HepG2 (cell line): ENCODE results near the gene NDUFS1. TPM values are rescaled to one million over a fixed set of nuclear protein-coding genes. Genes with fewer than 3 reads are reported as not detected.

ENCODE experiments used
- AGO2 ChIP-seq: fragments of 200-400 bp; formaldehyde crosslinking; optimal IDR thresholded peaks from 2 replicates; pipeline ENCODE3; 2017; ENCODE audit warnings: mild to moderate bottlenecking, low read depth, low read length, moderate library complexity
- ARID3A ChIP-seq: IDR thresholded peaks from 2 replicates; pipeline ENCODE4 v1.6.1; 2012; ENCODE audit warnings: low read depth, low read length, improper control_type of control experiment
- CEBPB ChIP-seq: IDR thresholded peaks from 2 replicates; pipeline ENCODE4 v1.6.1; 2011; ENCODE audit warnings: low read depth, low read length, improper control_type of control experiment, borderline replicate concordance
- ETV5 ChIP-seq: IDR thresholded peaks from 2 replicates; pipeline ENCODE4 v1.6.1; 2018; ENCODE audit warnings: missing biosample characterization, missing genetic modification reagents, inconsistent platforms, borderline replicate concordance
- FOXK1 ChIP-seq: sonication (generic); formaldehyde crosslinking; IDR thresholded peaks from 2 replicates; pipeline ENCODE4 v1.4.0; 2020; ENCODE audit warnings: low read depth, missing genetic modification reagents, borderline replicate concordance
- GTF3A ChIP-seq: sonication (generic); formaldehyde crosslinking; conservative IDR thresholded peaks from 2 replicates; pipeline ENCODE4 v1.4.0; 2020; ENCODE audit warnings: mild to moderate bottlenecking, missing genetic modification reagents
- HIVEP1 ChIP-seq: sonication (generic); formaldehyde crosslinking; IDR thresholded peaks from 2 replicates; pipeline ENCODE4 v1.4.0; 2020; ENCODE audit warnings: mild to moderate bottlenecking, missing genetic modification reagents
- HNF1A ChIP-seq, 2 experiments: sonication (generic) in 1 of 2; formaldehyde crosslinking in 1 of 2; IDR thresholded peaks; 2 replicates each; pipeline versions ENCODE4 v1.4.0 to v1.6.1; 2016 to 2020; ENCODE audit warnings: borderline replicate concordance in 1 of 2, low read depth in 1 of 2, mild to moderate bottlenecking in 1 of 2, missing genetic modification reagents in 1 of 2
- IKZF4 ChIP-seq: sonication (generic); formaldehyde crosslinking; IDR thresholded peaks from 2 replicates; pipeline ENCODE4 v1.5.1; 2020; ENCODE audit warnings: borderline replicate concordance, mild to moderate bottlenecking, low read depth, missing genetic modification reagents; ENCODE audit errors: not compliant biosample characterization
- MTA1 ChIP-seq: sonication (generic); formaldehyde crosslinking; IDR thresholded peaks from 2 replicates; pipeline ENCODE4 v1.4.0; 2020; ENCODE audit warnings: missing genetic modification reagents, mild to moderate bottlenecking, borderline replicate concordance
- NCOA1 ChIP-seq: sonication (generic); formaldehyde crosslinking; IDR thresholded peaks from 2 replicates; pipeline ENCODE4 v1.9.0; 2021; ENCODE audit warnings: missing genetic modification reagents
- NFKB2 ChIP-seq: sonication (generic); formaldehyde crosslinking; IDR thresholded peaks from 2 replicates; pipeline ENCODE4 v1.4.0; 2020; ENCODE audit warnings: missing genetic modification reagents, borderline replicate concordance
- NR1H2 ChIP-seq: sonication (generic); formaldehyde crosslinking; IDR thresholded peaks from 2 replicates; pipeline ENCODE4 v1.8.1; 2022; ENCODE audit warnings: low read depth, missing genetic modification reagents, borderline replicate concordance
- ZNF256 ChIP-seq: sonication (generic); formaldehyde crosslinking; conservative IDR thresholded peaks from 2 replicates; pipeline ENCODE4 v1.4.0; 2020; ENCODE audit warnings: missing genetic modification reagents
- ZNF33A ChIP-seq: sonication (generic); formaldehyde crosslinking; IDR thresholded peaks from 2 replicates; pipeline ENCODE4 v1.5.1; 2020; ENCODE audit warnings: missing genetic modification reagents, mild to moderate bottlenecking, moderate library complexity, borderline replicate concordance
- ZNF530 ChIP-seq: sonication (generic); formaldehyde crosslinking; IDR thresholded peaks from 2 replicates; pipeline ENCODE4 v1.5.0; 2020; ENCODE audit warnings: low read depth, mild to moderate bottlenecking, missing genetic modification reagents
- ZNF556 ChIP-seq: sonication (generic); formaldehyde crosslinking; IDR thresholded peaks from 2 replicates; pipeline ENCODE4 v1.4.0; 2020; ENCODE audit warnings: mild to moderate bottlenecking, missing genetic modification reagents, borderline replicate concordance
- ZNF678 ChIP-seq: sonication (generic); formaldehyde crosslinking; IDR thresholded peaks from 2 replicates; pipeline ENCODE4 v1.4.0; 2020; ENCODE audit warnings: mild to moderate bottlenecking, missing genetic modification reagents
- ZNF737 ChIP-seq: sonication (generic); formaldehyde crosslinking; IDR thresholded peaks from 2 replicates; pipeline ENCODE4 v1.5.0; 2020; ENCODE audit warnings: missing genetic modification reagents, mild to moderate bottlenecking, borderline replicate concordance
- ZNF775 ChIP-seq: sonication (generic); formaldehyde crosslinking; IDR thresholded peaks from 2 replicates; pipeline ENCODE4 v1.4.0; 2020; ENCODE audit warnings: missing genetic modification reagents, mild to moderate bottlenecking, moderate library complexity, borderline replicate concordance
- ZNF83 ChIP-seq: sonication (generic); formaldehyde crosslinking; IDR thresholded peaks from 2 replicates; pipeline ENCODE4 v1.4.0; 2020; ENCODE audit warnings: missing genetic modification reagents, mild to moderate bottlenecking, borderline replicate concordance
- ZSCAN9 ChIP-seq: IDR thresholded peaks from 2 replicates; pipeline ENCODE4 v1.6.1; 2016; ENCODE audit warnings: borderline replicate concordance
- polyA plus RNA-seq, 8 experiments: library from polyadenylated mRNA; depleted of rRNA in 3 of 8; stranded (reverse) in 7 of 8; unstranded in 1 of 8; fragments of >200 nt; fragmentation: Illumina TruSeq in 4 of 8; extraction: Trizol in 4 of 8; gene quantifications; 2 replicates each; pipeline versions ENCODE4 v1.2.1 to v1.2.3, GENCODE V29; 2011 to 2016; ENCODE audit warnings: low read depth in 4 of 8, missing spikeins in 1 of 8, mixed read lengths in 1 of 8; ENCODE audit not compliant: insufficient read depth in 1 of 8
- total RNA-seq, 5 experiments: library from RNA; depleted of rRNA; stranded (reverse); fragments of >200 nt; fragmentation: Illumina TruSeq; extraction: Trizol; gene quantifications; 2 replicates each; pipeline ENCODE4 v1.2.3, GENCODE V29; 2016; ENCODE audit warnings: low read depth in 1 of 5

NDUFS1 gene
- total and polyA plus RNA-seq, 2 of the 13 experiments (the other 11 are each of a cell fraction or from before 2014, with no cell fraction given): 139 to 242 TPM

- TF ChIP-seq AGO2: peak; percentile 44
- 0 out of 2 replicates have a peak, but pooled peaks have one; percentile 12 for TF ChIP-seq HIVEP1
- 0 out of 2 replicates have a peak, but pooled peaks have one; percentile 44 for TF ChIP-seq ZNF83 (CRISPR knock-in tag)
- 0 out of 2 replicates have a peak, but pooled peaks have one; percentile 9 for TF ChIP-seq ZNF256 (CRISPR knock-in tag)
- TF ChIP-seq ETV5: no peak
- 0 out of 2 replicates have a peak, but pooled peaks have one; percentile 8 for TF ChIP-seq NR1H2 (CRISPR knock-in tag)
- peak; percentile 32; the same call in 1 of the 2 replicates for TF ChIP-seq MTA1 (CRISPR knock-in tag)
- TF ChIP-seq ZNF678 (CRISPR knock-in tag): peak; percentile 28; the same call in 1 of the 2 replicates
- peak; percentile 20; the same call in 1 of the 2 replicates for TF ChIP-seq ZNF556 (CRISPR knock-in tag)
- TF ChIP-seq ZNF33A (CRISPR knock-in tag): no peak
- no peak for TF ChIP-seq FOXK1 (CRISPR knock-in tag)
- TF ChIP-seq HNF1A (IDR thresholded peaks at IDR 0.05; ENCODE audit: low read depth): no peak
- 0 out of 2 replicates have a peak, but pooled peaks have one; percentile 1 for TF ChIP-seq HNF1A (CRISPR knock-in tag; IDR thresholded peaks at IDR 0.05; ENCODE audit: borderline replicate concordance)
- no peak for TF ChIP-seq CEBPB
- TF ChIP-seq ZNF530 (CRISPR knock-in tag): 0 out of 2 replicates have a peak, but pooled peaks have one; percentile 36
- peak; percentile 3 for TF ChIP-seq IKZF4 (CRISPR knock-in tag)
- 0 out of 2 replicates have a peak, but pooled peaks have one; percentile 90 for TF ChIP-seq ZNF775 (CRISPR knock-in tag)
- peak; percentile 84; the same call in 1 of the 2 replicates for TF ChIP-seq GTF3A (CRISPR knock-in tag)
- TF ChIP-seq NFKB2 (CRISPR knock-in tag): no peak
- TF ChIP-seq ARID3A: 0 out of 2 replicates have a peak, but pooled peaks have one; percentile 3
- peak; percentile 32; the same call in 1 of the 2 replicates for TF ChIP-seq NCOA1 (CRISPR knock-in tag)
- TF ChIP-seq ZSCAN9 (CRISPR knock-in tag): no peak
- TF ChIP-seq ZNF737: 0 out of 2 replicates have a peak, but pooled peaks have one; percentile 70
Observed at GRCh38 chr2:206158563-206159345, 490 bp downstream of the NDUFS1 start (continued).
